NCI-H2227 (cell line): ENCODE measurements around the gene PLCB1.
A peak's percentile ranks its signal among the peaks of the same experiment; 100 is the strongest.
"Not testable (repeated sequence)": the region's sequence is repeated elsewhere in the genome, so short reads cannot be mapped to it uniquely, and the experiment has no call there.

ENCODE experiments used
- DNase-seq: peaks from one replicate; lab custom pipeline; 2025; ENCODE audit not compliant: unreplicated experiment; lab: John Stamatoyannopoulos, UW

The PLCB1 gene

GRCh38 chr20:8131598-8132483 is at the start of gene PLCB1:
Gene PLCB1, plus strand, starts transcription at chr20:8132266. Its CDS starts 386 bp downstream, at chr20:8132652.
- peak; percentile 93 for DNase-seq

DNA sequence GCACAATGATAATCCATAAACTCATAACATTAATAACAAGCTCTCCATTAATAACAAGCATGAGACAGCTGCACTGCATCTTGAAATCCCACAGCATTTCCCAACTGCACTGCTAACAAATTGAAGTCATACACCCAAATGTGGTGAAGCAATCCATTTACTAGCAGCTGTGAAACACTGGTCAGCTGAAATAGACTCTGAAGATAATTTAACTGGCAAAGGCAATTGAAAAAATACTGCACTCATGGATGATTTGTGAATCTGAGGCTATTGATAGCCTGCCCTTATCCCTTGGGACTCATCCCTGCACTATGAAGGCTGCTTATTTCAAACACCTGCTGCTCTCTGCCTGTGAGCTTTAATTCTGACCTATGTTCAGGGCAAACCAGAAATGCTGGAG is 49.1 kb upstream of the PLCB1 start:
- peak; percentile 14 for DNase-seq

GRCh38 chr20:8089668-8090067 is 42.4 kb upstream of the PLCB1 start:
- DNase-seq, result no peak

DNA sequence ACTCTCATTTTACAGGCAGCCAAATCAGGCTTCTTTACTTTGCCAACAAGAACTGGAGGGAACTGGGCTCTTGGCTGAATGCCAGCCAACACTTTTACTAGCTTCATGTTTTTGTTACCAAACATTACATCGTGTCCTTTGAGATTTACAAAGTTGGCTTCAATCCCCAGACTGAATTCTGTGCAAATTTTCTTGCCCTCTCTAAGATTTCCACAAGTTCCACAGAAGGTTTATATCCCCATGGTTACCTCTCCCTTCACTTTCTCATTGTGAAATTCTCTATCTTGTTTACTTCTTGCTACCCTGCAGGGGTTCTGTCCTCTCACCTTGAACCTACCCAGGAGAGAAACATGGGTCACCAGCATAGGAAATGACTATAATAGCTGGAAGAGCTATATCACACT is 37.6 kb upstream of the PLCB1 start:
- DNase-seq, result no peak

GRCh38 chr20:8094850-8095249 is 37.2 kb upstream of the PLCB1 start:
- no peak for DNase-seq

GRCh38 chr20:8095648-8096572 is 36.2 kb upstream of the PLCB1 start:
- no peak for DNase-seq

GRCh38 chr20:8097307-8097706 is 34.8 kb upstream of the PLCB1 start:
- no peak for DNase-seq

- DNase-seq, result no peak
These were observed 27.8 kb upstream of the PLCB1 start for GRCh38 chr20:8104252-8104651.

DNA sequence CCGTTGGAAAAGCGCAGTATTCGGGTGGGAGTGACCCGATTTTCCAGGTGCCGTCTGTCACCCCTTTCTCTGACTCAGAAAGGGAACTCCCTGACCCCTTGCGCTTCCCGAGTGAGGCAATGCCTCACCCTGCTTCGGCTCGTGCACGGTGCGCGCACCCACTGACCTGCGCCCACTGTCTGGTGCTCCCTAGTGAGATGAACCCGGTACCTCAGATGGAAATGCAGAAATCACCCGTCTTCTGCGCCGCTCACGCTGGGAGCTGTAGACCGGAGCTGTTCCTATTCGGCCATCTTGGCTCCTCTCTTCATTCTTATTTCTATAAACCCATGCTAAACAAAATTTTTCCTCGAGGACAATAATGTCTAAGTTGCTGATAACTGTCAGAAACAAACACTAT is 17.5 kb upstream of the PLCB1 start:
- DNase-seq, result not testable (repeated sequence)

GRCh38 chr20:8115436-8115835 is 16.6 kb upstream of the PLCB1 start:
- no peak for DNase-seq

DNA sequence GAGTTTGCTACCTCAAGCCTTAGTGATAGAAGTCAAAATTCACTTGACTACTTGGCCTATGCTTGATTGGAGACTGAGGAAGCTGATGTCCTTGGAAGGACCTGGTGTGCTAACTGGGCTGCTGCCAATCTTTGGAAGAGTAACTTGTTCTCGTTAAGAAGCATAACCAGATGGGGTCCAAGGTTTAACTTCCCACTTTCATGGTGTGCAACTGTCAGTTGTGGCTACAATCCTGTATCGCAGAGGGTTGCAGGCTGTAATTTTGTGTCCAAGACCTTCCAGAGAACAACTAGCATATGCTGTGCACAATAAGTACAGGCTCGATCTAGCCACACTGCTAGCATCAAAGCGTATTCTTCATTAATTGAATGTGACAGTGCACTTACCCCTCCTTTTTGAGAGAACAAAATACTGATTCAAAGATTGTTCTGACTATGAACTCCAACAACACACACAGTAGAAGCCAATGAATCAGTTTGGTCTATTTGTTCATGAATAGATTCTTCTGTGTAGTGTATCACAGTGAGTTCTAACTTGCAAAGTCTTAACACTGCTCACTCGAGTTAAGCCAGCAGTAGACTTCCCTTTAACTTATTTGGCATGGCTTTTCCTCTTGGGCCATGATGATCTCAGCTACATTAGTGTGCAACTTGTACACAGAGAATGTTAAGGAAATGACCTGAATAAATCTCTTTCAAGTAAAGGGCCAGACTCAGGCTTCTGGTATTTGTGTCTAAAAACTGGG is 15.8 kb upstream of the PLCB1 start:
- DNase-seq, result no peak

DNA sequence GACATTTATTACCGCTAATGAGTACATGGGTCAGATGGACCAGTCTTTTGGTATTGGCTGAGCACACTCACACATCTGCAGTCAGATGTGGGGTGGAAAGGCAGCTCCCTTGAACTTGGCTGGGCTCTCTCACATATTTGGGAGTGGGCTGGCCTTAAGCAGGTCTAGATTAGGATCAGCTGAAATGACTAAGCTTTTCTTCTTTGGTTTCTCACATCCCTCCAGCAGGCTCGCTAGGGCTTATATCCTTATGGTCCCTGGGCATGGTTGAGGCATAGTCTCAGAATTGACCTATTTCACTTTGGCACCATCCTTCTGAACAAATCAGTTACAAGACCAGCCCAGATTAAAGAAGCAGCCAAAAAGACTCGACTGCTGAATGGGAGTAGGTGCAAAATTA is 14.4 kb upstream of the PLCB1 start:
- no peak for DNase-seq

GRCh38 chr20:8118039-8118438 is 14.0 kb upstream of the PLCB1 start:
- no peak for DNase-seq

- DNase-seq, result no peak
These were observed 13.3 kb upstream of the PLCB1 start for GRCh38 chr20:8118760-8119159.

DNA sequence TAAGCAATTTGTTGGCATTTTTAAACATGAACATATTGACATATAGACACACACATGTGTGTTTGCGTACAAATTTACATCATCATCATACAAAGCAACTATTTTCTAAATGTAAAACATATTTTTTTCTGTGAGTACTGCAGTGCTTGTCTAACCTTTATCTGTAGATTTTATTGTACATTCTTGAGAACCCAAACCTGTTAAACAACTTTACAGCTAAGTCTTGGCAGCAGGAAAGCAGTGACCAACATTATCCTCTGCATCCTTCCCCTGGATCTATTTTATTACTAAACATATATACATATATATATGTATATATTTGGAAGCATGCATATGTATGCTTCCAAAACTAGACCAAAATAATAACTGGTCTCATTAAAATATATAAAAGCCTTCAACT is 10.4 kb upstream of the PLCB1 start:
- DNase-seq, result no peak

- no peak for DNase-seq
These were observed 7.4 kb upstream of the PLCB1 start for GRCh38 chr20:8124639-8125038.

GRCh38 chr20:8126181-8126580 is 5.9 kb upstream of the PLCB1 start:
- no peak for DNase-seq

- DNase-seq, result no peak
These were observed 5.2 kb upstream of the PLCB1 start for GRCh38 chr20:8126841-8127378.

GRCh38 chr20:8127553-8128255 is 4.4 kb upstream of the PLCB1 start:
- no peak for DNase-seq
